OCI-LY7 (cell line): ENCODE results near the gene MTHFD1L.

Source experiments
- EZH2phosphoT487 ChIP-seq: fragments of 200-600 bp; sonication (generic); IDR thresholded peaks from 2 replicates; pipeline ENCODE4 v1.6.1; 2018; ENCODE audit warnings: low read depth, borderline replicate concordance, mild to moderate bottlenecking, mixed run types, antibody characterized with exemption, low read length, moderate library complexity, mixed read lengths
- TF ChIP-seq, protein P1 (sequence below): fragments of 200-600 bp; sonication (generic); conservative IDR thresholded peaks from 2 replicates; pipeline ENCODE4 v1.5.1; 2014; ENCODE audit warnings: mild to moderate bottlenecking, antibody characterized with exemption, low read length, moderate library complexity, mixed read lengths

DNA sequence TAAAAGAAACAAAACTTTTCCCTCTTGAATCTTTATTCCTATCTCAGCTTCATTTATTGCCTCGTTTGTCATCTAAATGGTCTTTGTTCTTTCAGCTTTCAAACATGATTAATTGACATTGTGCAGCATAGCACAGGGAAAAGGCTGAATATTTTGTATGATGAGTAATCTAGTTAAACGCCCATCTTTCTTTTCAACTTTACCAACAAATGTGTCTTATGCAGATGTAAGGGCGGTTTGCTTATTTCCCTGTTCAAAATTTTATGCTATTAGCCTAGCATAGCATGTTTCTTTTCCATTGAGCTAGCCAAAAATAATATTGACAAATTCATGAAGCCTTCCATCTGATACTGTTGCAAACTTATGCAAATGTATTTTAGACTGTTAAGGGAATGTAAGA, 197.8 kb downstream of the MTHFD1L start:
- TF ChIP-seq, protein P1, sequence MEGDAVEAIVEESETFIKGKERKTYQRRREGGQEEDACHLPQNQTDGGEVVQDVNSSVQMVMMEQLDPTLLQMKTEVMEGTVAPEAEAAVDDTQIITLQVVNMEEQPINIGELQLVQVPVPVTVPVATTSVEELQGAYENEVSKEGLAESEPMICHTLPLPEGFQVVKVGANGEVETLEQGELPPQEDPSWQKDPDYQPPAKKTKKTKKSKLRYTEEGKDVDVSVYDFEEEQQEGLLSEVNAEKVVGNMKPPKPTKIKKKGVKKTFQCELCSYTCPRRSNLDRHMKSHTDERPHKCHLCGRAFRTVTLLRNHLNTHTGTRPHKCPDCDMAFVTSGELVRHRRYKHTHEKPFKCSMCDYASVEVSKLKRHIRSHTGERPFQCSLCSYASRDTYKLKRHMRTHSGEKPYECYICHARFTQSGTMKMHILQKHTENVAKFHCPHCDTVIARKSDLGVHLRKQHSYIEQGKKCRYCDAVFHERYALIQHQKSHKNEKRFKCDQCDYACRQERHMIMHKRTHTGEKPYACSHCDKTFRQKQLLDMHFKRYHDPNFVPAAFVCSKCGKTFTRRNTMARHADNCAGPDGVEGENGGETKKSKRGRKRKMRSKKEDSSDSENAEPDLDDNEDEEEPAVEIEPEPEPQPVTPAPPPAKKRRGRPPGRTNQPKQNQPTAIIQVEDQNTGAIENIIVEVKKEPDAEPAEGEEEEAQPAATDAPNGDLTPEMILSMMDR = no peak
- no peak for TF ChIP-seq EZH2phosphoT487
